Type B pancreatic cell (in vitro differentiated cells): Measurements from ENCODE around the gene RPL4. TPM values are rescaled to one million over a fixed set of nuclear protein-coding genes. Genes with fewer than 3 reads are reported as not detected.

Experiments used
- DNase-seq: peaks from one replicate; pipeline ENCODE4 v3.0.0; 2021; ENCODE audit warnings: mixed read lengths; ENCODE audit not compliant: unreplicated experiment; ENCODE audit errors: extremely low spot score
- H3K27ac Mint-ChIP-seq: 2 replicates; pipeline ENCODE4 v1.8.0; 2021; ENCODE audit warnings: mild to moderate bottlenecking, mixed read lengths
- H3K27me3 Mint-ChIP-seq: 2 replicates; pipeline ENCODE4 v1.8.0; 2021; ENCODE audit warnings: mixed read lengths
- H3K36me3 Mint-ChIP-seq: 2 replicates; pipeline ENCODE4 v1.8.0; 2021; ENCODE audit warnings: mixed read lengths
- H3K4me1 Mint-ChIP-seq: one replicate; pipeline ENCODE4 v1.8.0; 2021; ENCODE audit warnings: mixed read lengths; ENCODE audit not compliant: unreplicated experiment
- H3K4me3 Mint-ChIP-seq: 2 replicates; pipeline ENCODE4 v1.8.0; 2021; ENCODE audit warnings: mild to moderate bottlenecking, mixed read lengths
- H3K9me3 Mint-ChIP-seq: 2 replicates; pipeline ENCODE4 v1.8.0; 2021; ENCODE audit warnings: mixed read lengths
- microRNA-seq: library from miRNA; unstranded; fragments of <30 nt; microRNA quantifications from one replicate; pipeline ENCODE4, GENCODE V29; 2020
- total RNA-seq: library from RNA; stranded (reverse); gene quantifications from 2 replicates; pipeline ENCODE4 v1.2.1, GENCODE V29; 2021; ENCODE audit warnings: low replicate concordance
- TF ChIP-seq, protein P1 (sequence below): fragments of 200-600 bp; sonication (generic); conservative IDR thresholded peaks from 2 replicates; pipeline ENCODE4 v1.5.0; 2021; ENCODE audit warnings: antibody characterized with exemption, mild to moderate bottlenecking

RPL4 gene
- total RNA-seq, 1 donor from 2014 or later: 3,234 TPM

DNA sequence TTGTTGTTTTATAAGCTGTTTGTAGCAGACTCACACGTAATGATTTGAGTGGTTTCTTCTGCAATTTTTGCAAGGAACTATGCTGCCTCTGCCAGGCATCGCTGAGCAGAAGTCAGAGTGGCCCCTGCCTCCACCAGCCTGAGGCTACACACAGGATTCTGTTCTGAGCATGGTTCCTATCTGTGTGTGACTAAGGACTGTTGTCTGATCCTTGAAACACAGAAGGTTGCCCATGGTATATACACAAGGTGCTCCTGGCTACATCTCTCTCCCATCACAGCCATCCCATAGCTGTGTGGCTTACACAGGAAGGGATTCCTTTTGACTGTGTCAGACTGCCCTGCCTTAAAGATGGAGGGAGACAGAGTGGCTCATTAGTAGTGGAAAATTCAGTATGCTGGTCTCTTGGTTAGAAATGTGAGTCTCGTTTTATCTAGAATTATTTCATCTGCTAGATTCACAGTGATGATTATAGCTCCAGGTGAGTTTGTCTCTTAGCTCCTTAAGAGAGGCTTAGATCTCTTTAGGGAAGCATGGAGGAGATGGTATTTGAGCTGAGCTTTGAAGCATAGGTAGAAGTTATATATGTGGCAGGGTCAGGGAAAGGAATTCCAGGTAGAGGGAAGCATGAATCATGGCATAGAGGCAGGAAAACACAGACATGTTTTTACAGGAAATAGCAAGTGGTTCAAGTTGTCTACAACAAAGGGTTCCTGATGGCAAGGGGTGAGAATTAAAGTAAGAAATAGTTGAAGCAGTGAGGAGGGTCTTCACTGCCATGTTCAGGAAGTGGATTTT is 44.6 kb downstream of the RPL4 start:
- Mint-ChIP-seq H3K36me3 (peaks cover 6% of the 10 kb centered on the region), H3K4me1 (peaks cover 6% of the 10 kb centered on the region), H3K27me3 (no peaks in the 10 kb centered on the region), H3K4me3 (no peak overlapping the region), H3K9me3 (no peaks in the 10 kb centered on the region), H3K27ac (no peak overlapping the region)
- TF ChIP-seq, protein P1, sequence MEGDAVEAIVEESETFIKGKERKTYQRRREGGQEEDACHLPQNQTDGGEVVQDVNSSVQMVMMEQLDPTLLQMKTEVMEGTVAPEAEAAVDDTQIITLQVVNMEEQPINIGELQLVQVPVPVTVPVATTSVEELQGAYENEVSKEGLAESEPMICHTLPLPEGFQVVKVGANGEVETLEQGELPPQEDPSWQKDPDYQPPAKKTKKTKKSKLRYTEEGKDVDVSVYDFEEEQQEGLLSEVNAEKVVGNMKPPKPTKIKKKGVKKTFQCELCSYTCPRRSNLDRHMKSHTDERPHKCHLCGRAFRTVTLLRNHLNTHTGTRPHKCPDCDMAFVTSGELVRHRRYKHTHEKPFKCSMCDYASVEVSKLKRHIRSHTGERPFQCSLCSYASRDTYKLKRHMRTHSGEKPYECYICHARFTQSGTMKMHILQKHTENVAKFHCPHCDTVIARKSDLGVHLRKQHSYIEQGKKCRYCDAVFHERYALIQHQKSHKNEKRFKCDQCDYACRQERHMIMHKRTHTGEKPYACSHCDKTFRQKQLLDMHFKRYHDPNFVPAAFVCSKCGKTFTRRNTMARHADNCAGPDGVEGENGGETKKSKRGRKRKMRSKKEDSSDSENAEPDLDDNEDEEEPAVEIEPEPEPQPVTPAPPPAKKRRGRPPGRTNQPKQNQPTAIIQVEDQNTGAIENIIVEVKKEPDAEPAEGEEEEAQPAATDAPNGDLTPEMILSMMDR: no peak
- no peak for DNase-seq

DNA sequence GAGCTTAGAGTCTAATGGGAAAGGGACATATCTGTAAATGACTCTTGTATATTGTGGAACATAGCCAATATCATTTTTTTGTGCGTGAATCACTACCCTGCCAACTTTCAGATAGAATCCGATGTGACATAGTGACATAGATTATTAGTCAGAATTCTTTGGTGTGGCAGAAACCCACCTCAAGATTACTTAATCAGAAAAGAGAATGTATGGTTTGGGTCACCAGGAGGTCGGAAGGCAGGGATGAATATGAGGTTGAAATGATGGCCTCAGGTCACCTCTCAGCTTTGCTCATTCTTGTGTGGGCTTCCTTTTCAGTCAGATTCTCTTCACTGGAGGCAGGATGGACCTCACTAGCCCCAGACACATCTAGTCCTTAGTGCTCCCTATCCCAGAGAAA is 48.4 kb downstream of the RPL4 start:
- Mint-ChIP-seq H3K27ac (no peak overlapping the region), H3K4me1 (no peaks in the 10 kb centered on the region), H3K9me3 (no peaks in the 10 kb centered on the region), H3K4me3 (no peak overlapping the region), H3K36me3 (no peaks in the 10 kb centered on the region), H3K27me3 (no peaks in the 10 kb centered on the region)
- TF ChIP-seq, protein P1: no peak
- no peak for DNase-seq

DNA sequence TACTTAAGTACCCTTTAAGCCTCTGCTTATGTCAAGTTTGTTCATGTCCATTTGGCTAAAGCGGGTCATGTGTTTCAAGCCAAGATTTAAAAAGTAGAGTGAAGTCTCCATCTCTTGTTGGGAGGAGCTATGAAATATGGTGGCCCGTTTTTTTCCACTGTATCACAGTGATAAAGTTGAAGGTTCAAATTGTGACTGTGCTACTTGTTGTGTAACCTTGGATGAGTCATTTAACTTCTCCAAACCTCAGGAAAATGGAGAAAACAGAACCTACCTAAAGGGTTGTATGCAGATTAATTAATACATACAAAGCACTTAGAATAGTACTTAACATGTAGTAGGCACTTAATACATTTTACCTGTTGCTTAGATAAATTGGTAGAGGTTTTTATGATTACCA is 50.5 kb downstream of the RPL4 start:
- Mint-ChIP-seq H3K27ac (no peak overlapping the region), H3K9me3 (no peaks in the 10 kb centered on the region), H3K4me1 (no peaks in the 10 kb centered on the region), H3K27me3 (no peaks in the 10 kb centered on the region), H3K4me3 (no peak overlapping the region), H3K36me3 (no peaks in the 10 kb centered on the region)
- no peak for DNase-seq
- TF ChIP-seq, protein P1: no peak

DNA sequence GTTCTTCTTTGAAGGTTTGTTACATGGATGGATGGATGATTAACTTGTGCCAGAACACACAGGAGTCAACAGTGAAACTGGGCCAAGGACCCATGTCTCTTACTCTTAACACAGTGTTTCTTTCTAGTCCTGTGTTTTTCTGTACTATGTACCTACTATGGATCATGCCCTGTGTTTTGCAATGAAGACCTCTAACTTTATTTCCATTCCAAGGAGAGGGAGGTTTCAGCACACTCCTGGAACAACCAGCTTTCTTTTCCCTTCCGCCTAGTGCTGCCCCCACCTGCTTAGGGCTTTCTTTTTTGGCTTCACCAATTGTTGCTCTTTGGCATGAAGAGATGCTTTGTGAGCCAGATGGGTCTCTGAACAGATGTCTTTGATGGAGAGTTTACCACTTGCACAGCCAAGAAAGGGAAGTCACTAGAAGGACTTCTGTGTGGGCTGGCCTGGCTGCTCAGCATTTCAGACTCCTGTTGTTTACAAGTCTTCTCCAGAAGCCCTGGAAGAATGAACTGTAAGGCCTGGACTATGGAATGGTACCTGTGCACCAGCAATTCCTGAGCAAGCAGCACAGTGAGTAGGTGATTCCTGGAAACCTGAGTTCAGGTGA is 51.6 kb downstream of the RPL4 start:
- Mint-ChIP-seq H3K4me3 (no peak overlapping the region), H3K9me3 (peaks cover 3% of the 10 kb centered on the region)

DNA sequence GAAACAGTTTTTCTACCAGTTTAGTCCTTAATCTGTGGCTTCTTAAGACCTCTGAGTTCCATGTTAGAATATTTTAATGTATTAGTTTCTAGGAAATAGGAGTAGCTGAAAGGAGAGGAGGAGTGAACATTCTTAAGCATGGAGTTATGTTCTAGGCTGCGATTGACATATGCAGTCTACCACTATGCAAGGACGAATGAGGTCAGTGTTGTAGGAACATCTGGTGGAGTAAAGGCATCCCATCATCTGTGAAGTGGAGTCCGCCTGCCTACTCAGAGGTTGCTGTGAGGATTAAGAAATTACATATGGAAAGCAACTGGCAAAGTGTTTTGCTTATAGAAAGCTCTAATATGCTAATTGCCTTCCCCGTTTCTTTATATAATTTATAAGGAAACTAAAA is 52.2 kb downstream of the RPL4 start:
- Mint-ChIP-seq H3K9me3 (peaks cover 4% of the 10 kb centered on the region), H3K36me3 (peaks cover 4% of the 10 kb centered on the region), H3K27me3 (no peaks in the 10 kb centered on the region), H3K4me1 (no peaks in the 10 kb centered on the region), H3K27ac (no peak overlapping the region), H3K4me3 (no peak overlapping the region)
- no peak for DNase-seq
- TF ChIP-seq, protein P1: no peak

More for the DNA sequence above, 51.6 kb downstream of the RPL4 start:
- H3K36me3 Mint-ChIP-seq: peaks cover 3% of the 10 kb centered on the region
- no peaks in the 10 kb centered on the region for H3K27me3 Mint-ChIP-seq
- H3K27ac Mint-ChIP-seq: no peak overlapping the region
- no peaks in the 10 kb centered on the region for H3K4me1 Mint-ChIP-seq
- DNase-seq: no peak
- TF ChIP-seq, protein P1: no peak

Small RNA genes within 50 kb of the gene (microRNA-seq; reads per million reads assigned to microRNA genes)
- gene MIR4512: not detected

Other genes with a start within 250 kb of the RPL4 start
- 21.6 and 37.7 TPM in 2 replicates for gene DIS3L, start 211.3 kb downstream of the RPL4 start, total RNA-seq
- gene TIPIN, start 148.2 kb downstream of the RPL4 start, total RNA-seq: 8.3 and 14.3 TPM in 2 replicates
- 27.5 and 33.8 TPM in 2 replicates for gene MAP2K1, start 117.9 kb downstream of the RPL4 start, total RNA-seq
- 25.3 and 27.8 TPM in 2 replicates for gene SNAPC5, start 7.1 kb downstream of the RPL4 start, total RNA-seq
- gene ZWILCH, start 471 bp upstream of the RPL4 start, total RNA-seq: 15.0 and 23.2 TPM in 2 replicates
- 1.4 TPM in 1 of 2 replicates, not detected in the other for gene LCTL, start 61.1 kb upstream of the RPL4 start, total RNA-seq
- gene SMAD6, start 197.4 kb upstream of the RPL4 start, total RNA-seq: 27.0 and 31.7 TPM in 2 replicates